PFSK-1 (cell line): ENCODE data around the gene ICOSLG.

Experiments
- FOXP2 ChIP-seq: optimal IDR thresholded peaks from 2 replicates; pipeline ENCODE3; 2011; ENCODE audit warnings: borderline replicate concordance, control low read depth, inconsistent platforms; ENCODE audit not compliant: insufficient read depth; ENCODE audit errors: extremely low read length, extremely low read depth
- POLR2AphosphoS5 ChIP-seq: IDR thresholded peaks from 2 replicates; pipeline ENCODE4 v1.6.1; 2012; ENCODE audit warnings: low read depth, mild to moderate bottlenecking, control low read depth, low read length, moderate library complexity
- SIN3A ChIP-seq: IDR thresholded peaks from 2 replicates; pipeline ENCODE4 v1.6.1; 2012; ENCODE audit warnings: mild to moderate bottlenecking, low read length, moderate library complexity, borderline replicate concordance; ENCODE audit not compliant: insufficient read depth
- TAF1 ChIP-seq: IDR thresholded peaks from 2 replicates; pipeline ENCODE4 v1.6.1; 2012; ENCODE audit warnings: low read length, control low read depth, borderline replicate concordance; ENCODE audit not compliant: insufficient read depth
- TF ChIP-seq, protein P1 (sequence below), 2 experiments: IDR thresholded peaks; 2 replicates each; pipeline versions ENCODE4 v1.6.1 to v1.8.0; 2011 to 2012; ENCODE audit warnings: low read depth in 2 of 2, low read length in 2 of 2, control low read depth in 1 of 2, inconsistent platforms in 1 of 2, mild to moderate bottlenecking in 1 of 2, moderate library complexity in 1 of 2; ENCODE audit not compliant: insufficient read depth in 1 of 2

ICOSLG gene

DNA sequence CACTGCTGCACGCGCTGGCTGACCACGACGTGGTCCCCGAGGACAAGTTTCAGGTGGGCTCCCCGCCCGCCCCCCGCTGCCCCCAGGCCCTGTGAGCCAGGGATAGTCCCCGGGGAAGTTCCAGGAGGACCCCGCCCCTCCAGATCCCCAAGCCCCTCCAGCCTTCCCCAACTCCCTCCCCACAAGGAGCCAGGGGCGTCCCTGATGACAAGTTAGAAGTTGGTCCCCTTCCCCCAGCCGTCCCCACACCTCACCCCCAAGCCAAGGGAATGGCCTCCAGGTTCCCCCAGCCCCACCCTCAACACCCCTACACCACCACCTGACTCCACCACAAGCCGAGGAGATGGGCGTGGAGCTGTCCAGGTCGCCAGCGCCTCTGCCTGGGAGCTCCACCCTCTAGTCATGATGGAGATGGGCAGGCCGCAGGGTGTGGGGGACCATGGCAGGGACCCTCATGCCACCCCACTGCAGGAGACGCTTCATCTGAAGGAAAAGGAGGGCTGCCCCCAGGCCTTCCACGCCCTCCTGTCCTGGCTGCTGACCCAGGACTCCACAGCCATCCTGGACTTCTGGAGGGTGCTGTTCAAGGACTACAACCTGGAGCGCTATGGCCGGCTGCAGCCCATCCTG is 45.5 kb upstream of the ICOSLG start:
- TF ChIP-seq, protein P1, sequence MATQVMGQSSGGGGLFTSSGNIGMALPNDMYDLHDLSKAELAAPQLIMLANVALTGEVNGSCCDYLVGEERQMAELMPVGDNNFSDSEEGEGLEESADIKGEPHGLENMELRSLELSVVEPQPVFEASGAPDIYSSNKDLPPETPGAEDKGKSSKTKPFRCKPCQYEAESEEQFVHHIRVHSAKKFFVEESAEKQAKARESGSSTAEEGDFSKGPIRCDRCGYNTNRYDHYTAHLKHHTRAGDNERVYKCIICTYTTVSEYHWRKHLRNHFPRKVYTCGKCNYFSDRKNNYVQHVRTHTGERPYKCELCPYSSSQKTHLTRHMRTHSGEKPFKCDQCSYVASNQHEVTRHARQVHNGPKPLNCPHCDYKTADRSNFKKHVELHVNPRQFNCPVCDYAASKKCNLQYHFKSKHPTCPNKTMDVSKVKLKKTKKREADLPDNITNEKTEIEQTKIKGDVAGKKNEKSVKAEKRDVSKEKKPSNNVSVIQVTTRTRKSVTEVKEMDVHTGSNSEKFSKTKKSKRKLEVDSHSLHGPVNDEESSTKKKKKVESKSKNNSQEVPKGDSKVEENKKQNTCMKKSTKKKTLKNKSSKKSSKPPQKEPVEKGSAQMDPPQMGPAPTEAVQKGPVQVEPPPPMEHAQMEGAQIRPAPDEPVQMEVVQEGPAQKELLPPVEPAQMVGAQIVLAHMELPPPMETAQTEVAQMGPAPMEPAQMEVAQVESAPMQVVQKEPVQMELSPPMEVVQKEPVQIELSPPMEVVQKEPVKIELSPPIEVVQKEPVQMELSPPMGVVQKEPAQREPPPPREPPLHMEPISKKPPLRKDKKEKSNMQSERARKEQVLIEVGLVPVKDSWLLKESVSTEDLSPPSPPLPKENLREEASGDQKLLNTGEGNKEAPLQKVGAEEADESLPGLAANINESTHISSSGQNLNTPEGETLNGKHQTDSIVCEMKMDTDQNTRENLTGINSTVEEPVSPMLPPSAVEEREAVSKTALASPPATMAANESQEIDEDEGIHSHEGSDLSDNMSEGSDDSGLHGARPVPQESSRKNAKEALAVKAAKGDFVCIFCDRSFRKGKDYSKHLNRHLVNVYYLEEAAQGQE (IDR thresholded peaks at IDR 0.05; ENCODE audit: insufficient read depth in 1 of 2, low read depth in 2 of 2, low read length in 2 of 2), result no peak
- TF ChIP-seq SIN3A (no peak), FOXP2 (no peak), POLR2AphosphoS5 (no peak), TAF1 (no peak)

DNA sequence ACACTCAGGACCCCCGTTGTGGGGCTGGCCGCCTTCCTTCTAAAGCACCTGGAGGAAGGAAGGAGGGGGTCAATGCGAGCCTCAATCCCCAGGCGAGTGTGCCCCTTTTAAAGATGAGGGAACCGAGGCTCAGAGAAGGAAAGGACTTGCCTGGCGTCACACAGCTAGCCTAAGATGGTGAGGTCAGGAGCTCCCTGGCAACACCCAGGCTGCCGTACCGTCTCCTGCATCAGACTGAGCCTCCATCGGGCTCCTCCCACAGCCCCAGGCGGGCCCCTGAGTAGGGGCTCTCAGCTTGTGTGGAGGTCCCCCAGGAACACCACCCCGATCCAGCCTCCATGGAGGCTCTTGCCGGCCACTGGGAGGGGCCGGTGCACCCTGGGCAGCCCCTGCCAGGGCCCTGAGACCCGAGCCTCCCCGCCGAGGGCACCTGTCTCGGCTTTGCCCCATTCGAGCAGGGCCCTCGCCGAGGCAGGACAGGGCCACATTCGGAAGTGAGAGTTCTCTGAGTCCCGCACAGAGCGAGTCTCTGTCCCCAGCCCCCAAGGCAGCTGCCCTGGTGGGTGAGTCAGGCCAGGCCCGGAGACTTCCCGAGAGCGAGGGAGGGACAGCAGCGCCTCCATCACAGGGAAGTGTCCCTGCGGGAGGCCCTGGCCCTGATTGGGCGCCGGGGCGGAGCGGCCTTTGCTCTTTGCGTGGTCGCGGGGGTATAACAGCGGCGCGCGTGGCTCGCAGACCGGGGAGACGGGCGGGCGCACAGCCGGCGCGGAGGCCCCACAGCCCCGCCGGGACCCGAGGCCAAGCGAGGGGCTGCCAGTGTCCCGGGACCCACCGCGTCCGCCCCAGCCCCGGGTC is 44.6 kb upstream of the ICOSLG start, which contains the start of gene AIRE:
TSS of gene AIRE (plus strand) at position 739 of the 855 bp plus-strand sequence. CDS start 131 bp downstream, outside the sequence.
- TF ChIP-seq FOXP2, result no peak
- no peak for TF ChIP-seq SIN3A
- no peak for TF ChIP-seq TAF1
- TF ChIP-seq POLR2AphosphoS5, result no peak
- TF ChIP-seq, protein P1 (IDR thresholded peaks at IDR 0.05; ENCODE audit: insufficient read depth in 1 of 2, low read depth in 2 of 2, low read length in 2 of 2), result no peak

DNA sequence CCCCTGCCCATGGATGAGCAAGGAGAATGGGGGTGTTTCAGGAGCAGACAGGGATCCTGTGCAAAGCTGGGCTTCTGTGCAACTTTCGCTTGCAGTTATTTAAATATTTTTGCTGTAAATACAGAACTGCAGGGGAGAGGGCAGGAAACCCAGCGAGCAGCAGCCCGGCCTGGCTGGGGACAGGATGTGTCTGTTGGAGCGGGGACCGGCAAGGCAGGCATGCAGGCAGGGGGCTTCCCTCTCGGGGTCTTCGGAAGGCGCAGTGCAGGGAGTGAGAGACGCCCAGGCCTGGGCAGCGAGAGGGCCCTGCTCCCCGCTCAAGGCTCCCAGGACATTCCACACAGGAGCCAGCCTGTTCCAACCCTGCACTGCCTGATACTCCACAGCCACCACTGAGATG is 43.2 kb upstream of the ICOSLG start:
- TF ChIP-seq POLR2AphosphoS5, result no peak
- TF ChIP-seq SIN3A, result no peak
- no peak for TF ChIP-seq TAF1
- TF ChIP-seq, protein P1 (IDR thresholded peaks at IDR 0.05; ENCODE audit: insufficient read depth in 1 of 2, low read depth in 2 of 2, low read length in 2 of 2), result no peak
- TF ChIP-seq FOXP2, result no peak

DNA sequence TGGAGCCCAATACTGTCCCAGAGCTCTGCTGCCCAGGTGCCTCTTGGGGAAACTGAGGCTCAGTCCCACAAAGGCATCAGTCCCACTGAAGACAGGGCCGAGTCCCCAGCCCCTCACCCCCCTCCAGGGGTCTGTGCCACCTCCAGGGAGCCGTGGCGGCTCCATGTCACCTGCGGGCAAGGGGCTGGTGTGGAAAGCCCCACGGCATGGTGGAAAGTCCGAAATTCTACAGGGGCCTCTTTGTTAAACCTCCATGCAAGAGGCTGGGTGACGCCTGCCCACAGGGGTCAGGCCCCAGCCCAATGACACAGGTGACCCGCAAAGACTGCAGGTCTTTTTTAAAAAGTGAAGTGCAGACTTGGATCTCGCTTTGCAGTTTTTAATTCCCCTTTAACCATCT is 41.6 kb upstream of the ICOSLG start:
- TF ChIP-seq TAF1 (no peak), FOXP2 (no peak), POLR2AphosphoS5 (no peak), SIN3A (no peak)
- TF ChIP-seq, protein P1 (IDR thresholded peaks at IDR 0.05; ENCODE audit: insufficient read depth in 1 of 2, low read depth in 2 of 2, low read length in 2 of 2), result no peak
